Stomach (tissue), 9 donors: ENCODE measurements around the gene ZNHIT3. TPM values are rescaled to one million over a fixed set of nuclear protein-coding genes. Genes with fewer than 3 reads are reported as not detected.

Source experiments
- DNase-seq, 2 donors: peaks; one replicate each; pipeline versions ENCODE4 v3.0.0 to v3.0.0-alpha.2; 2013 to 2019
- H3K27ac ChIP-seq, 5 donors: fragments of 200-600 bp in 4 of 5; sonication (generic) in 4 of 5; one replicate each; pipeline ENCODE4 v1.5.1; 2013 to 2019; ENCODE audit warnings: mild to moderate bottlenecking in 1 of 5, moderate library complexity in 1 of 5
- H3K27me3 ChIP-seq, 3 donors: fragments of 200-600 bp; sonication (generic); one replicate each; pipeline ENCODE4 v1.5.1; 2017 to 2019; ENCODE audit warnings: mixed run types in 1 of 3
- H3K36me3 ChIP-seq, 4 donors: fragments of 200-600 bp; sonication (generic); 1 replicate in 3 of 4; 2 replicates in 1 of 4; pipeline ENCODE4 v1.5.1; 2016 to 2019
- H3K4me1 ChIP-seq, 4 donors: fragments of 200-600 bp; sonication (generic); one replicate each; pipeline ENCODE4 v1.5.1; 2016 to 2019
- H3K4me3 ChIP-seq, 4 donors: fragments of 200-600 bp; sonication (generic) in 3 of 4; one replicate each; pipeline ENCODE4 v1.5.1; 2016 to 2019; ENCODE audit warnings: mild to moderate bottlenecking in 1 of 4
- H3K9me3 ChIP-seq, 4 donors: fragments of 200-600 bp; sonication (generic); one replicate each; pipeline ENCODE4 v1.5.1; 2016 to 2019
- EP300 ChIP-seq: sonication (generic); formaldehyde crosslinking; IDR thresholded peaks from one replicate; pipeline ENCODE4 v1.6.1; 2017; ENCODE audit warnings: antibody characterized with exemption
- POLR2A ChIP-seq, 4 donors: fragments of 450-650 bp; IDR thresholded peaks; one replicate each; pipeline ENCODE4 v1.6.1; 2016; ENCODE audit warnings: antibody characterized with exemption in 4 of 4, control low read depth in 2 of 4, mild to moderate bottlenecking in 1 of 4, moderate library complexity in 1 of 4
- POLR2AphosphoS5 ChIP-seq, 3 donors: sonication (generic); formaldehyde crosslinking; IDR thresholded peaks; one replicate each; pipeline ENCODE4 v1.6.1; 2016; ENCODE audit warnings: antibody characterized with exemption in 3 of 3
- WGBS, 5 donors: extraction: QIAGEN DNeasy Blood & Tissue Kit in 3 of 5; methylation state at CpG; one replicate each; pipeline versions ENCODE4 v1.1.5 to v1.1.7; 2013 to 2018; 5-methylcytosine and 5-hydroxymethylcytosine counted together
- intact Hi-C: fragments of 100-400 bp; cut with DNase I; formaldehyde crosslinking; loops from one replicate; pipeline ENCODE4 v1.15.1; 2023; ENCODE audit warnings: low total_unique reads
- polyA plus RNA-seq, 3 donors: library from polyadenylated mRNA; stranded (reverse); fragments of 200-250 nt; gene quantifications; one replicate each; pipeline ENCODE4 v1.2.3, GENCODE V29; 2013
- total RNA-seq, 5 donors: library from RNA; depleted of rRNA; stranded (reverse); fragments of >200 nt; gene quantifications; one replicate each; pipeline versions ENCODE4 v1.1.0 to v1.2.3, GENCODE V29; 2014 to 2016
- TF ChIP-seq, protein P1 (sequence below), 7 experiments: fragments of 450-650 bp in 4 of 7; fragments of 200-600 bp in 3 of 7; sonication (generic) in 3 of 7; IDR thresholded peaks; one replicate each; pipeline ENCODE4 v1.5.1; 2016 to 2019; ENCODE audit warnings: antibody characterized with exemption in 7 of 7, control low read depth in 2 of 7, mild to moderate bottlenecking in 1 of 7
- donor health status: healthy with polysubstance abuse.
- donor health status: Bipolar disorder and iron deficiency.
- donor health status: healthy.

ZNHIT3 gene
- total and polyA plus RNA-seq, 8 donors = 0.87 to 86.2 (median 31.9) TPM

DNA sequence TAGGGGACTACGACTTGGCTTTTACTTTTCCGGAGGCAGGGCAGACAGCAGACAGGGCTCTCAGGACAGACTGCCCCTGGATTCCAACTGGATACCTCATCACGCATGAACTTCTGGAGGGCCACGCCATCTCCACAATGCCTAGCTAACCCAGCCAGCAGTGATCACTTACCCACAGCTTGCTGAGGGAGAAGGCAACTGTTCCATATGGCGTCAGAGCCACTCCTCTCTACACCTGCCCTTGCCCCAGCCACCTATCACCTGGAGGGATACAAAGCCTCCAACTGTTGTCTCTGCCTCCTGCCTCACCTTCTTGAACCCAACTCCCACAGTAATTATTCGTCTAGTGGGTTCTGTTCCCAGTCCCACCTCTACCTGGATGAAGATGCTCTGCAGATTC is 39.4 kb downstream of the ZNHIT3 start:
- H3K27me3 ChIP-seq = no peaks in the 10 kb centered on the region
- WGBS, 5 donors = 92 to 97% (median 95%) methylated on average over 4 to 6 of the region's 6 CpGs
- no peaks in the 10 kb centered on the region for H3K4me1 ChIP-seq
- H3K27ac ChIP-seq = no peak overlapping the region
- no peak overlapping the region for H3K4me3 ChIP-seq
- TF ChIP-seq, protein P1, sequence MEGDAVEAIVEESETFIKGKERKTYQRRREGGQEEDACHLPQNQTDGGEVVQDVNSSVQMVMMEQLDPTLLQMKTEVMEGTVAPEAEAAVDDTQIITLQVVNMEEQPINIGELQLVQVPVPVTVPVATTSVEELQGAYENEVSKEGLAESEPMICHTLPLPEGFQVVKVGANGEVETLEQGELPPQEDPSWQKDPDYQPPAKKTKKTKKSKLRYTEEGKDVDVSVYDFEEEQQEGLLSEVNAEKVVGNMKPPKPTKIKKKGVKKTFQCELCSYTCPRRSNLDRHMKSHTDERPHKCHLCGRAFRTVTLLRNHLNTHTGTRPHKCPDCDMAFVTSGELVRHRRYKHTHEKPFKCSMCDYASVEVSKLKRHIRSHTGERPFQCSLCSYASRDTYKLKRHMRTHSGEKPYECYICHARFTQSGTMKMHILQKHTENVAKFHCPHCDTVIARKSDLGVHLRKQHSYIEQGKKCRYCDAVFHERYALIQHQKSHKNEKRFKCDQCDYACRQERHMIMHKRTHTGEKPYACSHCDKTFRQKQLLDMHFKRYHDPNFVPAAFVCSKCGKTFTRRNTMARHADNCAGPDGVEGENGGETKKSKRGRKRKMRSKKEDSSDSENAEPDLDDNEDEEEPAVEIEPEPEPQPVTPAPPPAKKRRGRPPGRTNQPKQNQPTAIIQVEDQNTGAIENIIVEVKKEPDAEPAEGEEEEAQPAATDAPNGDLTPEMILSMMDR (IDR thresholded peaks at IDR 0.05) = no peak
- peaks cover 30 to 91% (median 87%) of the 10 kb centered on the region in 4 donors for H3K36me3 ChIP-seq
- intact Hi-C loops = no loop called here
- DNase-seq = no peak
- H3K9me3 ChIP-seq = no peaks in the 10 kb centered on the region

DNA sequence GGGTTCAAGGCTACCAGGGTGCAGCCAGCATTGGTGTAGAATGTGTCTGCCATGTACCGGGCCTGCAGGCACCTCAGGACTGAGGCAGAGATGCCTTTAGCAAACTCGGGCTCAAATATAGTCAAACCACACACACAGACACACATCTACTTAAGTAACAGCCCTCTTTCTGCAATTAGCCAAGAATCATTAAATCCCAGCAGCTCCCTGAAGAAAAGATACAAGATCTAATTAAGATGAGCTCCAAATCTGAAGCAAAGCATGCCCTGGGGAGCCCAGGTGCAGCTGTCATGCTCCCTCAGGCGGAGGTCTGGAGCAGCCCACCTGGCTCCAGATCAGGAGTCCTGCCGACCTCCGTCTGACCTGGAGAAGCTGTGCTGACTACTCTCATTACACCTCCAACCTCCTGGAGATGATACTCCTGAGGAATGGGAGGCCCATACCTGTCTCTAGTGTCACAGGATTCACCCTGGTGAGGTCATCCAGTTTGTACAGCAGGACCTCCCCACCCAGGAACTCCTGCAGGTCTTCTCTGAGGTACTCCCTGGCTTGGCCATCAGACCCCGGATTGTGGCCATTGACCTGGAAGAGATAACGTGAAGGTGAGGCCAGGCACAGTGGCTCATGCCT is 41.3 kb downstream of the ZNHIT3 start:
- H3K27me3 ChIP-seq = no peaks in the 10 kb centered on the region
- intact Hi-C loops = no loop called here
- TF ChIP-seq EP300 (no peak), POLR2AphosphoS5 (IDR thresholded peaks at IDR 0.05) (no peak), POLR2A (IDR thresholded peaks at IDR 0.05) (no peak)
- TF ChIP-seq, protein P1 (IDR thresholded peaks at IDR 0.05) = no peak
- no peaks in the 10 kb centered on the region for H3K9me3 ChIP-seq
- H3K36me3 ChIP-seq = peaks cover 41 to 96% (median 91%) of the 10 kb centered on the region in 4 donors
- H3K27ac ChIP-seq = no peak overlapping the region
- H3K4me3 ChIP-seq = no peak overlapping the region
- H3K4me1 ChIP-seq = no peaks in the 10 kb centered on the region
- WGBS, 5 donors = 92 to 98% (median 97%) methylated on average over 7 of the region's 7 CpGs
- no peak for DNase-seq

DNA sequence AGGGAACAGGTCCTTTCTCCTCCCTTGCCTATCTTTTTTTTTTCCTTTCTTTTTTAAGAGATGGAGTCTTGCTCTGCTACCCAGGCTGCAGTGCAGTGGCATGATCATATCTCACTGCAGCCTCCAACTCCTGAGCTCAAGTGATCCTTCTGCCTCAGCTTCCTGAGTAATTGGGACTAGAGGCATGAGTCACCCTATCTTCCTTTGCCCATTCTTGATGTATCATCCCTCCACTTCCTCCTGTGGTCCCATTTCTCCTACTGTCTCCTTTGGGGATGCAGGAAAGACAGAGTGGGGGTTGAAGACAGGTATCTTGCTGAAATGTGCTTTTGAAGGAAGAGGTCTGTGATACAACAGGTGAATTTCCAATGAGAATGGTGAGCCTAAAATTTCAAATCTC is 42.6 kb downstream of the ZNHIT3 start:
- no peaks in the 10 kb centered on the region for H3K27me3 ChIP-seq
- intact Hi-C loops = no loop called here
- H3K4me3 ChIP-seq = no peak overlapping the region
- peaks cover 43 to 88% (median 84%) of the 10 kb centered on the region in 4 donors for H3K36me3 ChIP-seq
- no peak for DNase-seq
- TF ChIP-seq, protein P1 (IDR thresholded peaks at IDR 0.05) = no peak
- TF ChIP-seq EP300 = no peak
- TF ChIP-seq POLR2AphosphoS5 (IDR thresholded peaks at IDR 0.05) = no peak
- no peak for TF ChIP-seq POLR2A (IDR thresholded peaks at IDR 0.05)
- H3K9me3 ChIP-seq = no peaks in the 10 kb centered on the region
- H3K4me1 ChIP-seq = peaks cover 6 to 11% (median 6%) of the 10 kb centered on the region in 4 donors
- no peak overlapping the region for H3K27ac ChIP-seq

DNA sequence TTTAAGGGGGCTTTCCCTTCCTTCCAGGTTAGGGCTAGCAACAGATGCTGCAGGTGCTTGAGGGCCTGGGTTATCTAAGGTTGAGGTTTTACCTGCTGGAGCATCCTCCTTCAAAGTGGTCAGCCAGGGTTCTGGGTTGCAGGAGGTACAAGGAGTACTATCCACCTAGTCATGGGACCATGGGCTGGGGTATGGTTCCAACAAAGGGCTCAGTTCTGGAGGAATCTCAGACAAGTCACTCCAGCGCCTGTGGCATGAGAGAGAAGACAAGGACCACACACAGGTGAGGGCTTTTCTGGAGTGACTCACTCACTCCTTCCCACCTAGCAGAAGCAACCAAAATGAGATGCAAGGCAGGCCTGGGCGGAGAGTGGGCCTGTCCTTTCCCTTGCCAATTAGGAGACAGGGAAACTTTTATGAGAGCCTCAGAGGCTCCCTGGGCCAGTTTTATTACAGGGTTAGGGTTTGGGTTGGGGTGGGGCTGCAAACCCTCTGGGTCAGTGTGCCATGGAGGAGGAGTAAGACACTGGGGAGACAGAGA is 46.0 kb downstream of the ZNHIT3 start:
- Histone ChIP-seq H3K27me3 (no peaks in the 10 kb centered on the region), H3K36me3 (peaks cover 21 to 61% (median 50%) of the 10 kb centered on the region in 4 donors), H3K4me1 (peaks cover 13 to 29% (median 22%) of the 10 kb centered on the region in 4 donors), H3K4me3 (no peak overlapping the region), H3K27ac (no peak overlapping the region), H3K9me3 (no peaks in the 10 kb centered on the region)
- TF ChIP-seq POLR2A (IDR thresholded peaks at IDR 0.05) (no peak), POLR2AphosphoS5 (IDR thresholded peaks at IDR 0.05) (no peak), EP300 (no peak)
- TF ChIP-seq, protein P1 (IDR thresholded peaks at IDR 0.05) = no peak
- DNase-seq = no peak
- intact Hi-C loops = no loop called here
- WGBS, 5 donors = 89 to 100% (median 96%) methylated on average over 2 of the region's 2 CpGs
